HepG2 (cell line): ENCODE data around the gene GGA1. TPM values are rescaled to one million over a fixed set of nuclear protein-coding genes. Genes with fewer than 3 reads are reported as not detected.

Source experiments
- CENPX ChIP-seq: sonication (generic); formaldehyde crosslinking; IDR thresholded peaks from 2 replicates; pipeline ENCODE4 v1.9.0; 2021; ENCODE audit warnings: mild to moderate bottlenecking, missing genetic modification reagents, moderate library complexity
- EED ChIP-seq: sonication (generic); formaldehyde crosslinking; IDR thresholded peaks from 2 replicates; pipeline ENCODE4 v1.5.0; 2020; ENCODE audit warnings: mild to moderate bottlenecking, missing genetic modification reagents
- ETV6 ChIP-seq: sonication (generic); formaldehyde crosslinking; conservative IDR thresholded peaks from 2 replicates; pipeline ENCODE4 v1.4.0; 2020; ENCODE audit warnings: missing genetic modification reagents
- EZH2 ChIP-seq: conservative IDR thresholded peaks from 2 replicates; pipeline ENCODE4 v1.6.1; 2012; ENCODE audit warnings: mild to moderate bottlenecking, low read depth, low read length, moderate library complexity
- FOXA3 ChIP-seq: IDR thresholded peaks from 2 replicates; pipeline ENCODE4 v1.6.1; 2016; ENCODE audit warnings: missing genetic modification reagents, missing compliant biosample characterization
- HOXD1 ChIP-seq: sonication (generic); formaldehyde crosslinking; IDR thresholded peaks from 2 replicates; pipeline ENCODE4 v1.5.0; 2020; ENCODE audit warnings: missing genetic modification reagents
- JUNB ChIP-seq: sonication (generic); formaldehyde crosslinking; IDR thresholded peaks from 2 replicates; pipeline ENCODE4 v1.8.0; 2022; ENCODE audit warnings: missing genetic modification reagents, mild to moderate bottlenecking, borderline replicate concordance
- MAZ ChIP-seq, 2 experiments: sonication (generic) in 1 of 2; formaldehyde crosslinking in 1 of 2; IDR thresholded peaks; 2 replicates each; pipeline versions ENCODE4 v1.5.0 to v1.6.1; 2012 to 2020; ENCODE audit warnings: low read depth in 2 of 2, mild to moderate bottlenecking in 2 of 2, borderline replicate concordance in 1 of 2, improper control_type of control experiment in 1 of 2, low read length in 1 of 2, missing genetic modification reagents in 1 of 2, moderate library complexity in 1 of 2
- MBNL3 ChIP-seq: fragments of 250-450 bp; sonication (Bioruptor Pico); conservative IDR thresholded peaks from 2 replicates; pipeline ENCODE4 v1.8.0; 2022; ENCODE audit warnings: mild to moderate bottlenecking, inconsistent platforms
- SETDB1 ChIP-seq: sonication (generic); formaldehyde crosslinking; IDR thresholded peaks from 2 replicates; pipeline ENCODE4 v1.5.1; 2020; ENCODE audit warnings: missing genetic modification reagents, mild to moderate bottlenecking, borderline replicate concordance
- SIN3A ChIP-seq: IDR thresholded peaks from 2 replicates; pipeline ENCODE4 v1.6.1; 2011; ENCODE audit warnings: low read depth, mild to moderate bottlenecking, control low read depth, low read length, borderline replicate concordance
- SOX13 ChIP-seq, 3 experiments: fragments of 450-650 bp in 1 of 3; sonication (generic) in 1 of 3; formaldehyde crosslinking in 1 of 3; IDR thresholded peaks in 2 of 3; conservative IDR thresholded peaks in 1 of 3; 2 replicates each; pipeline versions ENCODE4 v1.5.0 to v1.6.1; 2016 to 2020; ENCODE audit warnings: antibody characterized with exemption in 1 of 3, mild to moderate bottlenecking in 1 of 3, missing compliant biosample characterization in 1 of 3, missing genetic modification reagents in 1 of 3, moderate library complexity in 1 of 3
- TP53 ChIP-seq: sonication (generic); formaldehyde crosslinking; conservative IDR thresholded peaks from 2 replicates; pipeline ENCODE4 v1.4.0; 2020; ENCODE audit warnings: missing genetic modification reagents
- YEATS4 ChIP-seq: sonication (generic); formaldehyde crosslinking; IDR thresholded peaks from 2 replicates; pipeline ENCODE4 v1.4.0; 2020; ENCODE audit warnings: missing genetic modification reagents, borderline replicate concordance
- ZFP36 ChIP-seq: fragments of 150-350 bp; IDR thresholded peaks from 2 replicates; pipeline ENCODE4 v1.6.1; 2018; ENCODE audit warnings: borderline replicate concordance, low read length, low read depth; ENCODE audit not compliant: partially characterized antibody
- ZFP36L1 ChIP-seq: sonication (generic); formaldehyde crosslinking; IDR thresholded peaks from 2 replicates; pipeline ENCODE4 v1.8.0; 2022; ENCODE audit warnings: mild to moderate bottlenecking, missing genetic modification reagents, moderate library complexity
- ZNF124 ChIP-seq: sonication (generic); formaldehyde crosslinking; IDR thresholded peaks from 2 replicates; pipeline ENCODE4 v1.4.0; 2020; ENCODE audit warnings: missing genetic modification reagents
- ZNF253 ChIP-seq: sonication (generic); formaldehyde crosslinking; IDR thresholded peaks from 2 replicates; pipeline ENCODE4 v1.8.0; 2022; ENCODE audit warnings: mild to moderate bottlenecking, missing genetic modification reagents, borderline replicate concordance
- ZNF256 ChIP-seq: sonication (generic); formaldehyde crosslinking; conservative IDR thresholded peaks from 2 replicates; pipeline ENCODE4 v1.4.0; 2020; ENCODE audit warnings: missing genetic modification reagents
- ZNF589 ChIP-seq: sonication (generic); formaldehyde crosslinking; conservative IDR thresholded peaks from 2 replicates; pipeline ENCODE4 v1.8.0; 2022; ENCODE audit warnings: mild to moderate bottlenecking, moderate library complexity, missing genetic modification reagents
- ZNF790 ChIP-seq: sonication (generic); formaldehyde crosslinking; IDR thresholded peaks from 2 replicates; pipeline ENCODE4 v1.8.0; 2022; ENCODE audit warnings: missing genetic modification reagents, mild to moderate bottlenecking, borderline replicate concordance
- polyA plus RNA-seq, 8 experiments: library from polyadenylated mRNA; depleted of rRNA in 3 of 8; stranded (reverse) in 7 of 8; unstranded in 1 of 8; fragments of >200 nt; fragmentation: Illumina TruSeq in 4 of 8; extraction: Trizol in 4 of 8; gene quantifications; 2 replicates each; pipeline versions ENCODE4 v1.2.1 to v1.2.3, GENCODE V29; 2011 to 2016; ENCODE audit warnings: low read depth in 4 of 8, missing spikeins in 1 of 8, mixed read lengths in 1 of 8; ENCODE audit not compliant: insufficient read depth in 1 of 8
- total RNA-seq, 5 experiments: library from RNA; depleted of rRNA; stranded (reverse); fragments of >200 nt; fragmentation: Illumina TruSeq; extraction: Trizol; gene quantifications; 2 replicates each; pipeline ENCODE4 v1.2.3, GENCODE V29; 2016; ENCODE audit warnings: low read depth in 1 of 5
- TF ChIP-seq, protein P1 (sequence below): sonication (generic); formaldehyde crosslinking; IDR thresholded peaks from 2 replicates; pipeline ENCODE4 v1.5.1; 2020; ENCODE audit warnings: missing genetic modification reagents, mild to moderate bottlenecking, borderline replicate concordance
- TF ChIP-seq, protein P2 (sequence below): sonication (generic); formaldehyde crosslinking; IDR thresholded peaks from 2 replicates; pipeline ENCODE4 v1.8.1; 2023; ENCODE audit warnings: missing genetic modification reagents, inconsistent platforms, borderline replicate concordance

GGA1 gene
- total and polyA plus RNA-seq, 2 of the 13 experiments (the other 11 are each of a cell fraction or from before 2014, with no cell fraction given), result 29.1 to 87.2 TPM

DNA sequence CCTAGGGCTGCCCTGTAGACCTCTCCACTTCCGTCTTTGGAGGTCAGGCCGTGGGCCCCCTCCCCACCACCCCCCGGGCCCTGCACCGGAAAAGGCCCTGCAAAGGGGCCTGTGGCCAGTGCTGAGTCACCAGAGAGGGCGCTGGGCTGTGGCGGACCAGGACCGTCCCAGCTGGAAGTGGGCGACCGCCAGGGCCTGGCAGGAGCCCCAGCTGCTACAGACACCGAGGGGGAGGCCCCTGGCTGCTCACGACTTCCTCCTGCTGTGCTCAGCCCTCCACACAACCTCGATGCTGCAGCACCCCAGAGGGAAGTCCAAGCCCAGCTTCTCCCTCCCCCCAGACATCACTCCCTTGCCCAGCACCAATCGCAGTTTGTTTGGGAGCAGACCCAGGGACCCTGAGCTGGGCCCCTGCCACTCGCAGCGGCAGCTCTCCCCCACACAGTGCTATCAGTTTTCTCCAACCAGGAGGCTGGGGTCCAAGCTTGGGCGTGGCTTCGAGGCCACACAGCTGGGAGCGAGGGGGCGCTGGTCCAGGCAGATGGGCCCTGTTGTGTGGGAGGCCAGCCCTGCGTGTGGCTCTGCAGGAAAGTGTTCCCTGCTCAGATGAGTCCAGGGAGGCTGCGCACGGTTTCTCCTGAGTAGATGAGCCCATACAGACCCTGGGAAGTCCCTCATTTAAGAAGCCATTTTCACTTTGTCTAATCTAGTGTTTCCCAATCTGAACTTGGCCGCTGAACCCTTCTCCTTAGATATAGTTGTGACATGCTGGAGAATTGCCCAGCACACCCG, 25.2 kb downstream of the GGA1 start (continued):
- no peak for TF ChIP-seq ZNF790 (CRISPR knock-in tag)
- TF ChIP-seq SOX13 (IDR thresholded peaks at IDR 0.05), result no peak
- no peak for TF ChIP-seq SOX13 (CRISPR knock-in tag; conservative IDR thresholded peaks at IDR 0.05 in 1 of 2, IDR thresholded peaks at IDR 0.05 in 1 of 2)
- TF ChIP-seq, protein P1, sequence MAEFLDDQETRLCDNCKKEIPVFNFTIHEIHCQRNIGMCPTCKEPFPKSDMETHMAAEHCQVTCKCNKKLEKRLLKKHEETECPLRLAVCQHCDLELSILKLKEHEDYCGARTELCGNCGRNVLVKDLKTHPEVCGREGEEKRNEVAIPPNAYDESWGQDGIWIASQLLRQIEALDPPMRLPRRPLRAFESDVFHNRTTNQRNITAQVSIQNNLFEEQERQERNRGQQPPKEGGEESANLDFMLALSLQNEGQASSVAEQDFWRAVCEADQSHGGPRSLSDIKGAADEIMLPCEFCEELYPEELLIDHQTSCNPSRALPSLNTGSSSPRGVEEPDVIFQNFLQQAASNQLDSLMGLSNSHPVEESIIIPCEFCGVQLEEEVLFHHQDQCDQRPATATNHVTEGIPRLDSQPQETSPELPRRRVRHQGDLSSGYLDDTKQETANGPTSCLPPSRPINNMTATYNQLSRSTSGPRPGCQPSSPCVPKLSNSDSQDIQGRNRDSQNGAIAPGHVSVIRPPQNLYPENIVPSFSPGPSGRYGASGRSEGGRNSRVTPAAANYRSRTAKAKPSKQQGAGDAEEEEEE, result no peak
- TF ChIP-seq ZNF256 (CRISPR knock-in tag), result no peak
- no peak for TF ChIP-seq MBNL3 (CRISPR knock-in tag)
- TF ChIP-seq EED, result no peak
- TF ChIP-seq ETV6, result no peak
- no peak for TF ChIP-seq ZNF124 (CRISPR knock-in tag)
- TF ChIP-seq EZH2, result no peak
- TF ChIP-seq, protein P2, sequence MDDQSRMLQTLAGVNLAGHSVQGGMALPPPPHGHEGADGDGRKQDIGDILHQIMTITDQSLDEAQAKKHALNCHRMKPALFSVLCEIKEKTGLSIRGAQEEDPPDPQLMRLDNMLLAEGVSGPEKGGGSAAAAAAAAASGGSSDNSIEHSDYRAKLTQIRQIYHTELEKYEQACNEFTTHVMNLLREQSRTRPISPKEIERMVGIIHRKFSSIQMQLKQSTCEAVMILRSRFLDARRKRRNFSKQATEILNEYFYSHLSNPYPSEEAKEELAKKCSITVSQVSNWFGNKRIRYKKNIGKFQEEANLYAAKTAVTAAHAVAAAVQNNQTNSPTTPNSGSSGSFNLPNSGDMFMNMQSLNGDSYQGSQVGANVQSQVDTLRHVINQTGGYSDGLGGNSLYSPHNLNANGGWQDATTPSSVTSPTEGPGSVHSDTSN (CRISPR knock-in tag), result no peak
- no peak; the same call in 1 of the 2 replicates for TF ChIP-seq SIN3A
- no peak for TF ChIP-seq CENPX (CRISPR knock-in tag)
- TF ChIP-seq MAZ (IDR thresholded peaks at IDR 0.05; ENCODE audit: borderline replicate concordance, low read depth, low read length), result 0 out of 2 replicates have a peak, but pooled peaks have one; percentile 39
- TF ChIP-seq MAZ (CRISPR knock-in tag; IDR thresholded peaks at IDR 0.05; ENCODE audit: low read depth), result peak; percentile 56
- TF ChIP-seq HOXD1 (CRISPR knock-in tag), result no peak
- TF ChIP-seq ZFP36L1, result no peak
- TF ChIP-seq FOXA3 (CRISPR knock-in tag), result no peak
- TF ChIP-seq JUNB (CRISPR knock-in tag), result no peak
- peak; percentile 7; the same call in 1 of the 2 replicates for TF ChIP-seq YEATS4 (CRISPR knock-in tag)
- 0 out of 2 replicates have a peak, but pooled peaks have one; percentile 46 for TF ChIP-seq ZNF589
- TF ChIP-seq ZFP36, result no peak
- TF ChIP-seq TP53 (CRISPR knock-in tag), result no peak
- no peak for TF ChIP-seq SETDB1 (CRISPR knock-in tag)
- no peak for TF ChIP-seq ZNF253
